OCI-LY7 (cell line): ENCODE results near the gene GNAO1. TPM values are rescaled to one million over a fixed set of nuclear protein-coding genes. Genes with fewer than 3 reads are reported as not detected.

Experiments
- BruUV-seq: library from RNA; stranded (reverse); fragments of 400-500 nt; replicated peaks from 2 replicates; lab custom pipeline; 2021; lab: Mats Ljungman, UMichigan
- CTCF ChIA-PET: fragments of 300-600 bp; sonication (Branson Sonifier 250); formaldehyde crosslinking; loops from one replicate; lab custom pipeline; 2022; ENCODE audit warnings: antibody characterized with exemption; ENCODE audit not compliant: unreplicated experiment; lab: Charles Lee
- POLR2A ChIA-PET: fragments of 300-600 bp; sonication (Branson Sonifier 250); formaldehyde crosslinking; loops from one replicate; lab custom pipeline; 2022; ENCODE audit warnings: antibody characterized with exemption; lab: Charles Lee
- DNase-seq: peaks from one replicate; pipeline ENCODE4 v3.0.0-alpha.2; 2015; ENCODE audit warnings: low spot score
- H2AFZ ChIP-seq: fragments of 200-600 bp; sonication (generic), shearing (Covaris generic); 2 replicates; pipeline ENCODE4 v1.6.1; 2014; ENCODE audit warnings: mild to moderate bottlenecking, antibody characterized with exemption, low read length, moderate library complexity
- H3K27ac ChIP-seq: fragments of 200-600 bp; sonication (generic); 2 replicates; pipeline ENCODE4 v1.5.1; 2014; ENCODE audit warnings: mixed run types, low read depth, mild to moderate bottlenecking, moderate library complexity, low read length, inconsistent platforms; ENCODE audit not compliant: poor library complexity, severe bottlenecking
- H3K36me3 ChIP-seq: fragments of 200-600 bp; sonication (generic); 2 replicates; pipeline ENCODE4 v1.6.1; 2014; ENCODE audit warnings: mild to moderate bottlenecking, antibody characterized with exemption, low read length, moderate library complexity, mixed read lengths; ENCODE audit not compliant: insufficient read depth
- H3K4me1 ChIP-seq: fragments of 200-600 bp; sonication (generic); 2 replicates; pipeline ENCODE4 v1.5.1; 2014; ENCODE audit warnings: mild to moderate bottlenecking, low read length; ENCODE audit not compliant: insufficient read depth, poor library complexity, severe bottlenecking
- H3K4me2 ChIP-seq: fragments of 200-600 bp; sonication (generic); 2 replicates; pipeline ENCODE4 v1.6.1; 2014; ENCODE audit warnings: mild to moderate bottlenecking, low read length
- H3K4me3 ChIP-seq: fragments of 200-600 bp; sonication (generic); 2 replicates; pipeline ENCODE4 v1.5.1; 2014; ENCODE audit warnings: mild to moderate bottlenecking, low read depth, low read length; ENCODE audit not compliant: poor library complexity, severe bottlenecking
- H3K79me2 ChIP-seq: fragments of 200-600 bp; sonication (generic); 2 replicates; pipeline ENCODE4 v1.6.1; 2016; ENCODE audit warnings: low read depth, mild to moderate bottlenecking, low read length, moderate library complexity, mixed read lengths; ENCODE audit not compliant: insufficient read depth
- H3K9me2 ChIP-seq: fragments of 200-600 bp; sonication (generic); 2 replicates; pipeline ENCODE4 v1.6.1; 2016; ENCODE audit warnings: mild to moderate bottlenecking, low read length, mixed read lengths; ENCODE audit not compliant: insufficient read depth
- H3K9me3 ChIP-seq: fragments of 200-600 bp; sonication (generic); 2 replicates; pipeline ENCODE4 v1.6.1; 2014; ENCODE audit warnings: mild to moderate bottlenecking, mixed run types, low read length, mixed read lengths
- H4K20me1 ChIP-seq: fragments of 200-600 bp; sonication (generic); 2 replicates; pipeline ENCODE4 v1.6.1; 2014; ENCODE audit warnings: mild to moderate bottlenecking, antibody characterized with exemption, low read length, moderate library complexity, mixed read lengths; ENCODE audit not compliant: insufficient read depth
- EZH2phosphoT487 ChIP-seq: fragments of 200-600 bp; sonication (generic); IDR thresholded peaks from 2 replicates; pipeline ENCODE4 v1.6.1; 2018; ENCODE audit warnings: low read depth, borderline replicate concordance, mild to moderate bottlenecking, mixed run types, antibody characterized with exemption, low read length, moderate library complexity, mixed read lengths
- intact Hi-C: fragments of 100-400 bp; cut with micrococcal nuclease; formaldehyde crosslinking; loops from one replicate; pipeline ENCODE4 v1.10.0; 2022; ENCODE audit not compliant: unreplicated experiment
- total RNA-seq, 2 experiments: library from RNA; depleted of rRNA in 1 of 2; stranded (reverse); fragments of >200 nt in 1 of 2; shearing (Covaris generic) in 1 of 2; gene quantifications; 2 replicates each; pipeline ENCODE4 v1.2.3, GENCODE V29; 2014 to 2022
- TF ChIP-seq, protein P1 (sequence below): fragments of 200-600 bp; sonication (generic); conservative IDR thresholded peaks from 2 replicates; pipeline ENCODE4 v1.5.1; 2014; ENCODE audit warnings: mild to moderate bottlenecking, antibody characterized with exemption, low read length, moderate library complexity, mixed read lengths

GNAO1 gene
- total RNA-seq, 2 experiments from 2014 or later: not detected

DNA sequence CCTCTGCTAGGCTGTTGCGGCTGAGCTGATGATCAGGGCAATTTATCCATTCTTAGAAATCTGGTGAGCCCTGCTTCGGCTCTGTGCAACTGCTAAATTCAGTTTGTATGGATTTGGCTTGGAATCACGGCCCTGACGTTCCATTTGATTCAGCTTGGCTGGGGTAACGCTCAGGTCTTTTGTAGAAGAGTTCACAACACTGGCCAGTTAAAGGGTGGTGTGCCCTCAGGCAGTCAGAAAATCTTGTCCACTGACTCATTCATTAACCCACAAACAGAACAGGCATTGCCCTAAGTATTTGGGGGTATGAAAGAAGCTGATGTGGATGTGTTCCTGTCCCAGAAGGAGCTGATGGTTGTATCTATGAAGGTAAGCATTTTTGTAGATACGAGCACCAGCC is 53.9 kb downstream of the GNAO1 start:
- CTCF ChIA-PET: no interaction called here
- no peak overlapping the region for H2AFZ ChIP-seq
- H3K36me3 ChIP-seq: no peaks in the 10 kb centered on the region
- intact Hi-C loops: no loop called here
- H4K20me1 ChIP-seq: no peaks in the 10 kb centered on the region
- H3K4me1 ChIP-seq: no peaks in the 10 kb centered on the region
- no peak overlapping the region for H3K4me2 ChIP-seq
- no peaks in the 10 kb centered on the region for H3K9me3 ChIP-seq
- DNase-seq: no peak
- BruUV-seq: no TSS peak
- no peak overlapping the region for H3K4me3 ChIP-seq
- no peaks in the 10 kb centered on the region for H3K9me2 ChIP-seq
- H3K27ac ChIP-seq: no peak overlapping the region
- TF ChIP-seq, protein P1, sequence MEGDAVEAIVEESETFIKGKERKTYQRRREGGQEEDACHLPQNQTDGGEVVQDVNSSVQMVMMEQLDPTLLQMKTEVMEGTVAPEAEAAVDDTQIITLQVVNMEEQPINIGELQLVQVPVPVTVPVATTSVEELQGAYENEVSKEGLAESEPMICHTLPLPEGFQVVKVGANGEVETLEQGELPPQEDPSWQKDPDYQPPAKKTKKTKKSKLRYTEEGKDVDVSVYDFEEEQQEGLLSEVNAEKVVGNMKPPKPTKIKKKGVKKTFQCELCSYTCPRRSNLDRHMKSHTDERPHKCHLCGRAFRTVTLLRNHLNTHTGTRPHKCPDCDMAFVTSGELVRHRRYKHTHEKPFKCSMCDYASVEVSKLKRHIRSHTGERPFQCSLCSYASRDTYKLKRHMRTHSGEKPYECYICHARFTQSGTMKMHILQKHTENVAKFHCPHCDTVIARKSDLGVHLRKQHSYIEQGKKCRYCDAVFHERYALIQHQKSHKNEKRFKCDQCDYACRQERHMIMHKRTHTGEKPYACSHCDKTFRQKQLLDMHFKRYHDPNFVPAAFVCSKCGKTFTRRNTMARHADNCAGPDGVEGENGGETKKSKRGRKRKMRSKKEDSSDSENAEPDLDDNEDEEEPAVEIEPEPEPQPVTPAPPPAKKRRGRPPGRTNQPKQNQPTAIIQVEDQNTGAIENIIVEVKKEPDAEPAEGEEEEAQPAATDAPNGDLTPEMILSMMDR: no peak
- no peak for TF ChIP-seq EZH2phosphoT487
- POLR2A ChIA-PET: no interaction called here
- H3K79me2 ChIP-seq: no peaks in the 10 kb centered on the region

DNA sequence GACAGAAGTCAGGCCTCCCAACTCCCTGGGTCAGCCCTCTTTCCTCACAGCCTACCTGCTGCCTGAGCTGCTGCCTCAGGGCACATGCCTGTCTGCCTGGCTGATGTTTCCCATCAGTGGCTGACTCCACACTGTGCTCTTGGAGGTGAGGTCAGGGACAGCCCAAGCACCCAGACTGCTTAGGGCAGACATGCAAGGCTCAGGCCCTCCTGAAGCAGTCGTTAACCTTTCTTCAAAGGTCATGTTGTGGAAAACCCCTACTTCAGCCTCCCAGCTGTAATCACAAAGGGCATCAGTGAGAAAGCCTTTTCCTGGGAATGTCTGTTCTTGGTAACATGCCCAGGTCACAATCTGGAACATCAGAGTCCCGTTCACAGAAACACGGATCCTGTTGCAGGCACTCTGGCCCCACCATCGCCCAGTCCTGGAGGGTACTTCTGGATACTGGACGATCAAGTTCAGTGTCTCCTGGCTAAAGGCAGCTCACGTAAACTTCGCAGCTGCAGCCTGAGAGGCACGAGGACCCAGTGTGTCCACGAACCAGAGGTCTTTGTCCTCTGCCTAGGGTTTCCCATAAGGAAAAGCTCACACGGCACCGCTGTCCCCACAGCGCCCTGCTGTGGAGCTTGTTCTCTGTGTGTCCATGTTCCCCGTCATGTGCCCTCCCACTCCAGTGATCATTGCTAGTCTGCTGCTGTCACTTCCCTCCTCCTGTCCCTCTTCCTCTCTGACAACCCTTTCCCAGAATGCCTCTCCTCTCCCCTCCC is 54.9 kb downstream of the GNAO1 start:
- no peak overlapping the region for H3K4me3 ChIP-seq
- TF ChIP-seq EZH2phosphoT487: no peak
- TF ChIP-seq, protein P1: no peak
- no peaks in the 10 kb centered on the region for H3K36me3 ChIP-seq
- H3K79me2 ChIP-seq: no peaks in the 10 kb centered on the region
- no peaks in the 10 kb centered on the region for H4K20me1 ChIP-seq
- H3K27ac ChIP-seq: no peak overlapping the region
- no peak for DNase-seq
- no peaks in the 10 kb centered on the region for H3K4me1 ChIP-seq
- CTCF ChIA-PET: no interaction called here
- H3K9me3 ChIP-seq: no peaks in the 10 kb centered on the region
- no peak overlapping the region for H2AFZ ChIP-seq
- H3K9me2 ChIP-seq: no peaks in the 10 kb centered on the region
- intact Hi-C loops: no loop called here
- BruUV-seq: no TSS peak
- POLR2A ChIA-PET: interaction anchor here (0.5 to 0.6 kb wide), 2 partner anchors 166 to 735 kb away, joined by 3 to 5 read pairs; no protein-coding TSS in a partner anchor
- H3K4me2 ChIP-seq: no peak overlapping the region

DNA sequence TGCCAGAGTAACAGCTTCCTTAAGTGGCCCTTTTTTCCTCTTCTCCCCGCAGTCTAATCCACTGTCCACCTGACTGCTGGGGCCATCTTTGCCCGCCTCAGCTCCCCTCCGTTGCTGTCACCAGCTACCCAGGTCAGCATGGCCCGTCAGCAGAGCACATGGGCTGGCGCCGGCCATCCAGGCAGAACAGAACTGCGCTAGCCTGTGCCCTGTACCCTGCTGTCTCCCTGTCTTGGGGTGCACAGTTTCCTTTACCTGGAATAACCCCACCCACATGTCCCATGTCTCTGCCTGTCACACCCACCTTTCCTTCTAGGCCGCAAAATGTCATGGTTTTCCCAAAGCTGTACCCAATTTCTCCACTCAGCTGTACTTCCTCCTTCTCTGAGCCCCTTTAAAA is 55.7 kb downstream of the GNAO1 start:
- Histone ChIP-seq H3K9me2 (no peaks in the 10 kb centered on the region), H3K9me3 (no peaks in the 10 kb centered on the region), H3K36me3 (no peaks in the 10 kb centered on the region), H3K27ac (no peak overlapping the region), H3K4me1 (no peaks in the 10 kb centered on the region), H3K4me3 (no peak overlapping the region), H4K20me1 (no peaks in the 10 kb centered on the region), H2AFZ (no peak overlapping the region), H3K79me2 (no peaks in the 10 kb centered on the region), H3K4me2 (no peak overlapping the region)
- no peak for TF ChIP-seq EZH2phosphoT487
- DNase-seq: no peak
- CTCF ChIA-PET: no interaction called here
- intact Hi-C loops: no loop called here
- no TSS peak for BruUV-seq
- POLR2A ChIA-PET: no interaction called here
